ENCODE results near the gene OR5AL1. TPM values are rescaled to one million over a fixed set of nuclear protein-coding genes. Genes with fewer than 3 reads are reported as not detected.
"Not testable (repeated sequence)": the region's sequence is repeated elsewhere in the genome, so short reads cannot be mapped to it uniquely, and the experiment has no call there.

The OR5AL1 gene
- total RNA-seq: not detected

- H3K4me1 Mint-ChIP-seq (ENCODE audit: low read depth): no peaks in the 10 kb centered on the region
- POLR2A ChIA-PET: no interaction called here
These were observed at the start of gene OR5AL1 for GRCh38 chr11:56412396-56412795. Gene OR5AL1, plus strand, starts transcription at chr11:56412696.

DNA sequence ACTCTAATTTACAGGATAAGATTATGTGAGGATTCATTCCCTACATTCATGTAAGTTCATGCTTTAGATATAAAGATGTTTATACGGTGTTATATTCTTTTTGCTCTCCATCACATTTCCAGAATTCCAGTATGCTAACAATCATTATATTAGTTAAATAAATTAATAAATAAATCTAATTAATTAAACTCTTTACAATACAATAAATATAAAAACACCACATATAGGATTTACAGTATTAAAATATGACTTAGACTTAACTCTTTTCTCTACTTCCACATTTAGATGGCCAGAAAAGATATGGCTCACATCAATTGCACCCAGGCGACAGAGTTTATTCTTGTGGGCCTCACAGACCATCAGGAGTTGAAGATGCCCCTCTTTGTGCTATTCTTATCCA is 37.2 kb upstream of the OR5AL1 start, which contains the start of gene OR8U1:
Gene OR8U1, plus strand, starts transcription at position 301 of the 400 bp plus-strand sequence. Its CDS starts 0 bp downstream, at position 301.
- H3K27me3 Mint-ChIP-seq (ENCODE audit: low read depth): no peaks in the 10 kb centered on the region
- H3K4me1 Mint-ChIP-seq (ENCODE audit: low read depth): no peaks in the 10 kb centered on the region
- CTCF ChIA-PET: no interaction called here
- DNase-seq: no peak
- POLR2A ChIA-PET: no interaction called here
- peaks cover 5% of the 10 kb centered on the region for H3K9me3 Mint-ChIP-seq (ENCODE audit: insufficient read depth)
- no peaks in the 10 kb centered on the region for H3K36me3 Mint-ChIP-seq (ENCODE audit: low read depth)
- no peak within 1 kb of the TSS for H3K27ac Mint-ChIP-seq
- no peak within 1 kb of the TSS for H3K4me3 Mint-ChIP-seq
- no peak for ATAC-seq

More at GRCh38 chr11:56412396-56412795, at the start of gene OR5AL1:
- H3K27ac Mint-ChIP-seq: no peak within 1 kb of the TSS
- H3K27me3 Mint-ChIP-seq (ENCODE audit: low read depth): no peaks in the 10 kb centered on the region
- CTCF ChIA-PET: no interaction called here
- ATAC-seq (no peak), DNase-seq (no peak)
- no peak within 1 kb of the TSS for H3K4me3 Mint-ChIP-seq
- peaks cover 9% of the 10 kb centered on the region for H3K9me3 Mint-ChIP-seq (ENCODE audit: insufficient read depth)
- H3K36me3 Mint-ChIP-seq (ENCODE audit: low read depth): no peaks in the 10 kb centered on the region

DNA sequence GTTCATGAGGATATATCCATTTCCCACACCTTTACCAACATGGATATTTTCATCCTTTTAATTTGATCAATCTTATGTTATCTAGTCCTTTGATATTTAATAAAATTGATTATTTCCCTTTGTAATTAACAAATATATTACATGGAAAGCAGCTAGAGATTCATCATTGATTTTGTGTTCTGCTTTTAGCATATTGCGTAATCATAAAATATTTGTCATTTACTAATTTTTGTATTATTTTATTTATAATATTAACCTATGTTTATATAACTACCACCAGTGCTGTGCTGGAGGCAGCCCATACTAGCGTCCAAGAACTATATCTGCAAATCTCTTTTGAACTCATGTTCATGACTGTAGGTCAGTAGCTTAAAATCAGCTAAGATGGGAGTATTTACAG is 32.4 kb upstream of the OR5AL1 start:
- CTCF ChIA-PET: no interaction called here
- H3K4me1 Mint-ChIP-seq (ENCODE audit: low read depth): no peaks in the 10 kb centered on the region

DNA sequence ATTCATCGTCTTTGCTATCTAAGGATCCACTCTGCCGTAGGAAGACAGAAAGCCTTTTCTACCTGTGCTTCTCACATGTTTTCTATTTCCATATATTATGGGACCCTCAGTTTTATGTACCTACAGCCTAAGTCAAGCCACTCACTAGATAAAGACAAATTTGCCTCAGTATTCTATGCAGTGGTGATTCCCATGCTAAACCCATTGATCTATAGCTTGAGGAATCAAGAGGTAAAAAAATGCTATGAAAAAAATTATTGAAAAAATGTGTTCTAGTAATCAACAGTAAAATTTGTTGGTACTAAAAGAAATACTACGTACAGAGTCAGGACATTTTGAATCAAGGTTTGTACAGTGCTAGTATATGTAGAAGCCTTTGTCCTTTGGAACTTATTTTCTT is 18.1 kb upstream of the OR5AL1 start:
- ATAC-seq (no peak), DNase-seq (no peak)
- Mint-ChIP-seq H3K27me3 (ENCODE audit: low read depth) (no peaks in the 10 kb centered on the region), H3K36me3 (ENCODE audit: low read depth) (no peaks in the 10 kb centered on the region), H3K4me3 (no peak overlapping the region), H3K4me1 (ENCODE audit: low read depth) (no peaks in the 10 kb centered on the region), H3K27ac (no peak overlapping the region), H3K9me3 (ENCODE audit: insufficient read depth) (peaks cover 14% of the 10 kb centered on the region)
- CTCF ChIA-PET: no interaction called here
- POLR2A ChIA-PET: no interaction called here

More for the DNA sequence above, 32.4 kb upstream of the OR5AL1 start:
- no peak overlapping the region for H3K4me3 Mint-ChIP-seq
- no peaks in the 10 kb centered on the region for H3K36me3 Mint-ChIP-seq (ENCODE audit: low read depth)
- H3K9me3 Mint-ChIP-seq (ENCODE audit: insufficient read depth): no peaks in the 10 kb centered on the region
- ATAC-seq: no peak
- H3K27me3 Mint-ChIP-seq (ENCODE audit: low read depth): no peaks in the 10 kb centered on the region
- no peak for DNase-seq
- no peak overlapping the region for H3K27ac Mint-ChIP-seq
- POLR2A ChIA-PET: no interaction called here

GRCh38 chr11:56396047-56396446 is 16.4 kb upstream of the OR5AL1 start:
- Mint-ChIP-seq H3K27me3 (ENCODE audit: low read depth) (no peaks in the 10 kb centered on the region), H3K4me3 (no peak overlapping the region), H3K27ac (no peak overlapping the region), H3K4me1 (ENCODE audit: low read depth) (no peaks in the 10 kb centered on the region), H3K36me3 (ENCODE audit: low read depth) (no peaks in the 10 kb centered on the region), H3K9me3 (ENCODE audit: insufficient read depth) (peaks cover 18% of the 10 kb centered on the region)
- DNase-seq (no peak), ATAC-seq (no peak)
- ChIA-PET CTCF (no interaction called here), POLR2A (no interaction called here)

- POLR2A ChIA-PET; H3K4me3 Mint-ChIP-seq; H3K36me3 Mint-ChIP-seq (ENCODE audit: low read depth); H3K4me1 Mint-ChIP-seq (ENCODE audit: low read depth); ATAC-seq; H3K27me3 Mint-ChIP-seq (ENCODE audit: low read depth); CTCF ChIA-PET; H3K27ac Mint-ChIP-seq; DNase-seq: not testable (repeated sequence)
- H3K9me3 Mint-ChIP-seq (ENCODE audit: insufficient read depth): peaks cover 32% of the 10 kb centered on the region
These were observed 10.5 kb upstream of the OR5AL1 start for GRCh38 chr11:56401858-56402461.

- Mint-ChIP-seq H3K27ac (no peak overlapping the region), H3K36me3 (ENCODE audit: low read depth) (no peaks in the 10 kb centered on the region), H3K27me3 (ENCODE audit: low read depth) (no peaks in the 10 kb centered on the region), H3K4me1 (ENCODE audit: low read depth) (no peaks in the 10 kb centered on the region), H3K4me3 (no peak overlapping the region), H3K9me3 (ENCODE audit: insufficient read depth) (peaks cover 30% of the 10 kb centered on the region)
- ChIA-PET POLR2A (no interaction called here), CTCF (no interaction called here)
- ATAC-seq: no peak
- no peak for DNase-seq
These were observed 8.1 kb upstream of the OR5AL1 start for GRCh38 chr11:56404393-56404792.

DNA sequence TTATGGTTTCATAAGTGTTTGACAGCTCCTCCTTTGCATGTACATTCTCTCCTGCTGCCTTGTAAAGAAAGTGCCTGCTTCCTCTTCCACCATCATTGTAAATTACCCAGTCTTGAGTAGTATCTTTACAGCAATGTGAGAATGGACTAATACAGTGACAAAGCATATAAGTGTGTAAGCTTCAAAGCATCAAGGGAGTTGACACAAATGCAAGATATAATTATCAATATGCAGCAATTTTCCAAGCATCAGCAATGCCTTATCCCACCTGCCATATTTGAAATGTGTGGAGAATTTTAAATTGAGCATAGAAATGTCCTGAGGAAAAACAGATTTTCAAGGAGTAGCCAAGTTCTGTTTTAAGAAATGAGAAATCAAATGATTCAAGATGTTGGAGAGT is 1.7 kb upstream of the OR5AL1 start:
- no peak overlapping the region for H3K27ac Mint-ChIP-seq
- H3K9me3 Mint-ChIP-seq (ENCODE audit: insufficient read depth): peaks cover 9% of the 10 kb centered on the region
- no peak overlapping the region for H3K4me3 Mint-ChIP-seq
- POLR2A ChIA-PET: no interaction called here
- no peak for ATAC-seq
- no peak for DNase-seq
- CTCF ChIA-PET: no interaction called here
- no peaks in the 10 kb centered on the region for H3K36me3 Mint-ChIP-seq (ENCODE audit: low read depth)
- H3K4me1 Mint-ChIP-seq (ENCODE audit: low read depth): no peaks in the 10 kb centered on the region
- H3K27me3 Mint-ChIP-seq (ENCODE audit: low read depth): no peaks in the 10 kb centered on the region

GRCh38 chr11:56453521-56453920 is 41.0 kb downstream of the OR5AL1 start:
- H3K27ac Mint-ChIP-seq: no peak overlapping the region
- no peaks in the 10 kb centered on the region for H3K27me3 Mint-ChIP-seq (ENCODE audit: low read depth)
- ChIA-PET POLR2A (no interaction called here), CTCF (no interaction called here)
- DNase-seq: no peak
- no peak overlapping the region for H3K4me3 Mint-ChIP-seq
- H3K4me1 Mint-ChIP-seq (ENCODE audit: low read depth): no peaks in the 10 kb centered on the region
- no peak for ATAC-seq
- H3K36me3 Mint-ChIP-seq (ENCODE audit: low read depth): no peaks in the 10 kb centered on the region
- H3K9me3 Mint-ChIP-seq (ENCODE audit: insufficient read depth): peaks cover 22% of the 10 kb centered on the region

- no peak for DNase-seq
- H3K36me3 Mint-ChIP-seq (ENCODE audit: low read depth): no peaks in the 10 kb centered on the region
- POLR2A ChIA-PET: no interaction called here
- H3K27ac Mint-ChIP-seq: no peak overlapping the region
- H3K4me3 Mint-ChIP-seq: no peak overlapping the region
- peaks cover 25% of the 10 kb centered on the region for H3K9me3 Mint-ChIP-seq (ENCODE audit: insufficient read depth)
- no peaks in the 10 kb centered on the region for H3K4me1 Mint-ChIP-seq (ENCODE audit: low read depth)
- no peak for ATAC-seq
- no peaks in the 10 kb centered on the region for H3K27me3 Mint-ChIP-seq (ENCODE audit: low read depth)
- CTCF ChIA-PET: no interaction called here
These were observed 44.6 kb downstream of the OR5AL1 start for GRCh38 chr11:56457076-56457475.

Other genes starting within 250 kb of the OR5AL1 start
- not detected for gene OR5J2, start 236.1 kb upstream of the OR5AL1 start, total RNA-seq
- not detected for gene OR5T2, start 178.4 kb upstream of the OR5AL1 start, total RNA-seq
- gene OR5T3, start 160.4 kb upstream of the OR5AL1 start, total RNA-seq: not detected
- not detected for gene OR5T1, start 138.5 kb upstream of the OR5AL1 start, total RNA-seq
- gene OR8H1, start 120.4 kb upstream of the OR5AL1 start, total RNA-seq: not detected
- gene OR8K3, start 97.6 kb upstream of the OR5AL1 start, total RNA-seq: not detected
- gene OR8K1, start 66.7 kb upstream of the OR5AL1 start, total RNA-seq: not detected
- not detected for gene OR8J1, start 58.4 kb upstream of the OR5AL1 start, total RNA-seq
- gene OR8U1, start 37.1 kb upstream of the OR5AL1 start, total RNA-seq: not detected
- gene OR5M3, start 60.7 kb downstream of the OR5AL1 start, total RNA-seq: not detected
- not detected for gene OR5M8, start 78.7 kb downstream of the OR5AL1 start, total RNA-seq
- gene OR5M11, start 130.6 kb downstream of the OR5AL1 start, total RNA-seq: not detected
- not detected for gene OR5M10, start 165.0 kb downstream of the OR5AL1 start, total RNA-seq
- not detected for gene OR5M1, start 202.2 kb downstream of the OR5AL1 start, total RNA-seq
- gene OR5AP2, start 229.7 kb downstream of the OR5AL1 start, total RNA-seq: not detected